Activated T-cell treated with anti-CD3 and anti-CD28 coated beads, Interleukin-2, amount 50 U/mL, for 48 hours (primary cell): ENCODE results near the gene SLC30A4.

Experiments used
- DNase-seq, 2 experiments: peaks; one replicate each; pipeline ENCODE4 v3.0.0-alpha.2; 2020

SLC30A4 gene

GRCh38 chr15:45499426-45499825 lies 23.1 kb downstream of the SLC30A4 start:
- no peak for DNase-seq

GRCh38 chr15:45498701-45499100 lies 23.9 kb downstream of the SLC30A4 start:
- DNase-seq = no peak

GRCh38 chr15:45497261-45497660 lies 25.3 kb downstream of the SLC30A4 start:
- DNase-seq = no peak

- DNase-seq = no peak
Observed at GRCh38 chr15:45496658-45497057, 25.9 kb downstream of the SLC30A4 start.

GRCh38 chr15:45495588-45495987 lies 27.0 kb downstream of the SLC30A4 start:
- no peak for DNase-seq

- DNase-seq = no peak
Observed at GRCh38 chr15:45489690-45490238, 32.8 kb downstream of the SLC30A4 start.

GRCh38 chr15:45486317-45486716 lies 36.2 kb downstream of the SLC30A4 start:
- DNase-seq = no peak

GRCh38 chr15:45481135-45481534 lies 41.4 kb downstream of the SLC30A4 start:
- no peak for DNase-seq

GRCh38 chr15:45476410-45476809 lies 46.1 kb downstream of the SLC30A4 start:
- no peak for DNase-seq

- no peak for DNase-seq
Observed at GRCh38 chr15:45474799-45475198, 47.8 kb downstream of the SLC30A4 start.

GRCh38 chr15:45473068-45473467 lies 49.5 kb downstream of the SLC30A4 start:
- DNase-seq = no peak

GRCh38 chr15:45471151-45471550 lies 51.4 kb downstream of the SLC30A4 start:
- DNase-seq = no peak

- DNase-seq = no peak
Observed at GRCh38 chr15:45469441-45469840, 53.1 kb downstream of the SLC30A4 start.

- DNase-seq = no peak
Observed at GRCh38 chr15:45469027-45469426, 53.5 kb downstream of the SLC30A4 start.

GRCh38 chr15:45468294-45468693 lies 54.3 kb downstream of the SLC30A4 start:
- no peak for DNase-seq

GRCh38 chr15:45458746-45459403 lies 63.7 kb downstream of the SLC30A4 start:
- peak; percentile 87 to 89 for DNase-seq

- peak; percentile 76 to 79 for DNase-seq
Observed at GRCh38 chr15:45457641-45458539, 64.7 kb downstream of the SLC30A4 start.

- DNase-seq = peak; percentile 31 to 35
Observed at GRCh38 chr15:45457220-45457619, 65.3 kb downstream of the SLC30A4 start.

GRCh38 chr15:45456212-45457106 lies 66.1 kb downstream of the SLC30A4 start:
- peak; percentile 67 to 71 for DNase-seq

GRCh38 chr15:45454814-45455213 lies 67.7 kb downstream of the SLC30A4 start:
- DNase-seq = peak; percentile 70 to 78

- no peak for DNase-seq
Observed at GRCh38 chr15:45451265-45451664, 71.3 kb downstream of the SLC30A4 start.
